Fibroblast of lung (primary cell): ENCODE results near the gene SLC24A4.

Experiments
- CTCF ChIP-seq, 2 donors: IDR thresholded peaks in 1 of 2; conservative IDR thresholded peaks in 1 of 2; 1 replicate in 1 of 2; 2 replicates in 1 of 2; pipeline ENCODE4 v1.5.1; 2011 to 2012; ENCODE audit warnings: low read length in 2 of 2, control low read depth in 1 of 2, inconsistent platforms in 1 of 2, low read depth in 1 of 2, mild to moderate bottlenecking in 1 of 2
- EZH2 ChIP-seq: IDR thresholded peaks from 2 replicates; pipeline ENCODE4 v1.5.1; 2012; ENCODE audit warnings: low read length, control low read depth, mild to moderate bottlenecking; ENCODE audit errors: missing control alignments

GRCh38 chr14:92282669-92283068, 40.3 kb upstream of the SLC24A4 start:
- TF ChIP-seq CTCF (conservative IDR thresholded peaks at IDR 0.05 in 1 of 2, IDR thresholded peaks at IDR 0.05 in 1 of 2; ENCODE audit: low read depth in 1 of 2, low read length in 2 of 2) (no peak), EZH2 (no peak)
